Measurements from ENCODE around the gene TMEM182.

- TF ChIP-seq CTCF (IDR thresholded peaks at IDR 0.05) (no peak), EZH2 (IDR thresholded peaks at IDR 0.05) (no peak)
Observed at GRCh38 chr2:102735416-102736109, 26.3 kb upstream of the TMEM182 start.

Data from neural progenitor cell (in vitro differentiated cells).